Mammary epithelial cell (primary cell): ENCODE measurements around the gene SLC8A2.

Experiments used
- EZH2 ChIP-seq: IDR thresholded peaks from 2 replicates; pipeline ENCODE4 v1.6.1; 2012; ENCODE audit warnings: low read length, inconsistent platforms, borderline replicate concordance
- TF ChIP-seq, protein P1 (sequence below), 2 donors: IDR thresholded peaks in 1 of 2; conservative IDR thresholded peaks in 1 of 2; 2 replicates each; pipeline ENCODE4 v1.5.1; 2011 to 2012; ENCODE audit warnings: inconsistent platforms in 2 of 2, low read length in 2 of 2, mild to moderate bottlenecking in 2 of 2, control low read depth in 1 of 2, low read depth in 1 of 2; ENCODE audit not compliant: insufficient read depth in 1 of 2; ENCODE audit errors: extremely low read depth in 1 of 2

DNA sequence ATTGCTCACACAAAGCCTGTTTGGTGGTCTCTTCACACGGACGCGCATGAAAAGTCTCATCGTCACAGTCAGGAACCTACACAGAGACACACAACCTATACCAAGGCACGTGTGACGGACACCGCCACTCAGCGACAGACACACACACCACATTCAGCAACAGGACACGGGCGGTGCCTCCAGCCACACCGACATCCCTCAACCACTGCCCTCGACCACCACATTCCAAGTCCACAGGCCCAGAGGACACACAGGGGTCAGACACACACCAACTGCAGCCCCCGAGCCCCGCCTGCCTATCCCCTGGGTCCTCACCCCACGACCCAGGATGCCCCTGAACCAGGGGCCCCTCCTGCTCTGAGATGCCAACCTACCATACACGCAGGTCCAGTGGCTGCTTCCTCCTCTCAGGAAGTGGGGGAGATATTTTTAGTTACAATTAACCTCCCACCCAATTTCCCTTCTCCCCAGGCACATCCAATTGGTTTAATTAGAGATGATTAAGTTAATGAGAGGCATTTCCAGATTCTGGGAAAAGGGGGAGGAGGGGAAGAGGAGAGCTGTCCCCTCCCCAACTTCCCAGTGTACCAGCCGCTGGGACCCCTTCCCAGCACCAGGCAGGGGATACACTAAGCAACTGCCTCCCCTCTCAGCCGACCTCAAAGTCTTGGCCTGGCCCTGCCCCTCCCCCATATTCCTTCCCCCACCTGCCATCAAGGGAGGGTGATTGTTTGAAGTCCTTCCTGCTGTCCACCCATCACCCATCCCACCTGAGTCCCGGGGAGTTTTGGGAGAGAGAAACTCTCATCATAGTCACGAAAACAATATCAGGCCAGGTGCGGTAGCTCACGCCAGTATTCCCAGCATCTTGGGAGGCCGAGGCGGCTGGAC is 72.7 kb downstream of the SLC8A2 start:
- TF ChIP-seq, protein P1, sequence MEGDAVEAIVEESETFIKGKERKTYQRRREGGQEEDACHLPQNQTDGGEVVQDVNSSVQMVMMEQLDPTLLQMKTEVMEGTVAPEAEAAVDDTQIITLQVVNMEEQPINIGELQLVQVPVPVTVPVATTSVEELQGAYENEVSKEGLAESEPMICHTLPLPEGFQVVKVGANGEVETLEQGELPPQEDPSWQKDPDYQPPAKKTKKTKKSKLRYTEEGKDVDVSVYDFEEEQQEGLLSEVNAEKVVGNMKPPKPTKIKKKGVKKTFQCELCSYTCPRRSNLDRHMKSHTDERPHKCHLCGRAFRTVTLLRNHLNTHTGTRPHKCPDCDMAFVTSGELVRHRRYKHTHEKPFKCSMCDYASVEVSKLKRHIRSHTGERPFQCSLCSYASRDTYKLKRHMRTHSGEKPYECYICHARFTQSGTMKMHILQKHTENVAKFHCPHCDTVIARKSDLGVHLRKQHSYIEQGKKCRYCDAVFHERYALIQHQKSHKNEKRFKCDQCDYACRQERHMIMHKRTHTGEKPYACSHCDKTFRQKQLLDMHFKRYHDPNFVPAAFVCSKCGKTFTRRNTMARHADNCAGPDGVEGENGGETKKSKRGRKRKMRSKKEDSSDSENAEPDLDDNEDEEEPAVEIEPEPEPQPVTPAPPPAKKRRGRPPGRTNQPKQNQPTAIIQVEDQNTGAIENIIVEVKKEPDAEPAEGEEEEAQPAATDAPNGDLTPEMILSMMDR (conservative IDR thresholded peaks at IDR 0.05 in 1 of 2, IDR thresholded peaks at IDR 0.05 in 1 of 2; ENCODE audit: extremely low read depth in 1 of 2, insufficient read depth in 1 of 2, low read depth in 1 of 2, low read length in 2 of 2): no peak
- TF ChIP-seq EZH2: no peak
